GM19035 (cell line): Measurements from ENCODE around the gene DNAH5.
"Not testable (repeated sequence)": the region's sequence is repeated elsewhere in the genome, so short reads cannot be mapped to it uniquely, and the experiment has no call there.

Experiments
- ATAC-seq: cut with Tn5 transposase; IDR thresholded peaks from one replicate; pipeline ENCODE4 v1.9.1; 2021; ENCODE audit not compliant: unreplicated experiment

The DNAH5 gene

DNA sequence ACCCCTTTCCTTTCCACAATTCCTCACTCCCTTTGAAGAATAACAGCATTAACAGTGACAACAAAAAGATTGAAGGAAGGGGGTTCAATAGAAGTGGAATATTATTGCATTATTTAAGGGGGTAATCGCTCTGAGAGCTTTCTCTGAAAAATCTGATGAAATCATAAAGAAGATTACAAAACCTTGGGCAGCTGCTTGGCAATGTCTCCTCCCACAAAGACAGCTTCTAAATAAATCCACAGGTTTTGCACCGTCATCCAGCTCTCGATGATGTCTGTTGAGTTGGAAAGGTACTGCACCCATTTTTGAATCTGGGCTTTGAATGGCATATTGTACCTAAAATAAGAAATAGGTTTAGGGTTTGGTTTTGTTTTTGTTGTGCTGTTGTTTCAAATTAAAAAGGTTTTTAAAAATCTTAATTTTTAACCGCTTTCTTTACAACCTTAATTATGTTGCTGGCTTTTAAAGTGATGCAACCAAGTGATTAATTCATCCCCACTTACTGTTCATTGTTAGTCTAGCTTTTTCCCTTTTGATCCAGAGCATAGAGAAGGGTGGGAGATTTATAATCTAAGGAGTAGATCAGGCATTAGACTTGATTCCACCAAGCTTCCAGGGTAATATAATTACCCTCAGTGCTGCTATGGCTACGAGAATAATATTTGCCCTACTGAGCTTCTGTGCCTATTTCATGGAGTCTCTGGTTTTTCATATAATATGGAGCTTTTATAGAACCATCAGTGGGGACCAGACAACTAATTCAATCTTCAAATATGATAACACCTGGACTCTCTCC lies 85.0 kb downstream of the DNAH5 start:
- ATAC-seq, result no peak

DNA sequence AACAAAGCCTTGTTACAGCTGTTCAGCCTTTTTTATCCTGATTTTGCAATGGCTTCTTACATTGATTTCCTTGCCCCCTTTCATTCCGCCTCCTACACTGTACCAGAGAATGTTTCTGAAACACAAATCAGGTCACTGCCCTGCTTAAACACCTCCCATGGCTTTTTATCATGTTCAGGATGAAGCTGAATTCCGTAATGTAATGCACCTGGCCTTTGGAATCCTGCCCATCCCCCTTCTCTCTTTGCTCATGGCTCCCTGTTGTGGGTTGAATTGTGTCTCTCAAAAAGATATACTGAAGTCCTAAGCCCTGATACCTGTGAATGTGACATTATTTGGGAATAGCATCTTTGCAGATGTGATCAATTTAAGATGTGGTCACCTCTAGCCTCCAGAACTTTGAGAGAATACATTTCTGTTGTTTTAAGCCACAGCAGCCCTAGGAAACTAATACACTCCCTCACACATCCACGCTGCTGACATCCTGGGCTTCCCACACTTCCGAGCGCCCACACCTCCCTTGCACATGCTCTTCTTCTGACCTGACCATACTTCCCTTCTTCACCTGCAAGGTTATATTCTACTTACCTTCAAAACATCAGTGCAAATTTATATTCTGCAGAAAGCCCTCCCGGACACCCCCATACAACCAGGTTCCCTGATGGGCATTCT lies 101.2 kb downstream of the DNAH5 start:
- no peak for ATAC-seq

DNA sequence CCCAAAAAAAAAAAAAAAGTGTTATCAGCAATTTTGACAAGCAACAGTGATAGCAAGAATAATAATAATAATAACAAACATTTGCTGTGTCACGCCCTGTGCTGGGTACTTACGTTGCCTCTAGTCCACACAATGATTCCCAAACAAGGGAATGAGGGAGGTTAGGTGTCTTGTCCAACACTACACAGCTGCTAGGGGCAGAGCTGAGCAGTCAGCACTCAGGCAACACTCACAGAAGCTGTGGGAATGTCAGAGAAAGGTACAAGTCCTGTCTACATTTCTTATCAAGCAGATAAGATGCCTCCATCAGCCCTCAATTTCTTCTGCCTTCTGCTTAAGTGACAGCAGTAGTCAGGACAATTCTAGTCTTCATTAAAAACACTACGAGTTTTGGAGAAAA lies 111.0 kb downstream of the DNAH5 start:
- ATAC-seq, result no peak

DNA sequence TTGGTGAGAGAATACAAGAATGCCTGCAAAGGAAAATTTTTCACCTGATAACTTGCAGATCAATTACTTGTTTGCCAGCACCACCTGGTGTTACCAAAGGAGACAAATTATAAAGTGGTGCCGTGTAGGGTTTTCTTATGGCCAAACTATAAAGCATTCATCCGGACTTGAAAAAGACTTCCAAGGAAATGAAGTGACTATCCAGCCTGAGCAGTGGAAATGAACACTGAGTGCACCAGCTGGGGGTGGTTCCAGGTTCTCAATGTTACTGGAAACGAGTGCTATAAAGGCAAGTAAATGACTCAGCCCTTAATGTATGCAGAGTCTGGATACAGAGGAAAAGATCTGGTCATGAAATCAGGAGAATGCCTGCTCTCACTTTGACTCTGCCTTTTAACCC lies 113.1 kb downstream of the DNAH5 start:
- ATAC-seq, result no peak

DNA sequence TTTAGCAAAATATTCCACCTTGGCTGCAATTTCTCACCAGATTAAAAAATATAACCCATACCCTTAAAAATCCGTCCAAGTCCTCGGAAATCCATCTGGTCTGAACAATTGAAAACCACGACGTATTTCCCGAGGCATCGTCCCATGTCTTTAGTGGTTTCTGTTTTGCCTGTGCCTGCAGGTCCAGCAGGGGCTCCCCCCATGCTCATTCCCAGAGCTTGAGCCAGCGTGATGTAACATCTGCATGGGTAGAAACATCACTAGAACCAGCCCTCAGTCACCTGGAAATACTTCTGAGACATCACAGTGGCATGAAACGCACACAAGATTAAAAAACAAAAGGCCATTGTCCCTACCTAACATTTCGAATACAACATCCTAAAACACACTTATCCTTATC lies 114.0 kb downstream of the DNAH5 start:
- no peak for ATAC-seq

DNA sequence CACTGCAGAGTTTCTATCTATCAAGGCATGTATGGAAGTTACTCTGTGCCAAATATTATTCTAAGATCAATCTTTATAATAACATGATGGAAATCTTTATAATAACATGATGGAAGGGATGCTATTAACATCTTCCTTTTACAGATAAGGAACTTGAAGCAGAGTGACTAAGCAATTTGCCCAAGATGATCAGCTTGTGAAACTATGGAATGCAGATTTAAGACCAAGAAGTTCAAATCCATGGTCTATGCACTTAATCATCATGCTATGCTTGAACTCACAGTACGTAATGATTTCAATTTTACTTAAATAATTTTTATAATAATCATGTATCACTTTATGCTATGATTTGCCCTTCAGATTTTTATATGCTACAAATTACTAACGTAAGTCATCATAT lies 123.1 kb downstream of the DNAH5 start:
- no peak for ATAC-seq

DNA sequence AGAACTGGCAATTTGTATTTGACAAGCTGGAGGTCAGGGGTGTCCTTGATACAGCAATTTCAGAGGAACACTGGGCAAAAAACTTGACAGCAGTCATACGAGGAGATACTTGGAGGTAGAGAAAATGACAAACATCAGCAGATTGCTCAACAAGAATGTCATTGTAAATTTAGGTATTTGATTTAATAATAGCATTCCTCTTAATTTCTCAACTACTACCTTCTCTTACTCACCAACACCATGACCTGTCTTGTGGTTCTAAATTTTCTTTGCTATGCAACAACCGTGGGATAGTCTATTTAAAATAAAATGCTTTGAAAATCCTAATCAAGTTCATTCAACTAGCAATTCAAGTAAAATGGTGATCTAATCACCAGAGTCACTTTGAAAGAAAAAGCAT lies 128.4 kb downstream of the DNAH5 start:
- no peak for ATAC-seq

DNA sequence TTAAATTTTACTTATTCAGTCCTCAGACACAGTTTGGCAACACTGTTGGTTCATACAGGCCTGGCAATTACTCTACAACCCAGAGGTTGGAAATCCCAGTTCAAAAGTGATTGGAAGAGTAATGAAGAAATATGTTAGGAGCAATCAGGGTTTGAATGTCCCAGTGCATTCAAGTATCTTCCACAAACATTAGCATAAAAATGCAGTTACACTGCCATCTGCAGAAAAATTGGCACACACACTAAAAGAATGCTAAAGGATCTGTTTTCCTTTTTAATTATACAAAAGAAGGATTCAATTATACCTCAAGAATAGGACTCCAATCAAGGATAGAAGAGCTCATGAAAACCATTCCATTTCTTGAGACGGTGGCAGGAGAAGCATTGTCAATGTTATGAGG lies 130.2 kb downstream of the DNAH5 start:
- ATAC-seq, result no peak

DNA sequence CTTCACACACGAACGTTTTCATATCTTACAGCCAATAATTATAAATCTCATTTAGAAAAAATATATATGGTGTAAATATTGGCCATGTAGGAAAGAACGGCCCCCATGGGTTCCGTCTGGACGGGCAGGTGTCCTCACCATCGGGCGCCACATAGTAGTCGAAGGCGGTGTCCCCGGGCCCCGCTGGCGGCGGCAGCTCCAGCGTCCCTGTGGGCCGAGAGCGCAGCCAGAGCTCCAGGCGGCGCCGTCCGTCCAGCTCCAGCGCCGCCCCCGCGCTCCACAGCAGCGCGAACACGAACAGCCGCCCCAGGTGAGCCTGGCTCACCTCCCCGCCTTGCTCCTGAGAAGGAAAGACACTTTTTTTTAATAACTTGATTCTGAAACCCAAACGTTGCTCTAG lies 134.6 kb downstream of the DNAH5 start:
- no peak for ATAC-seq

DNA sequence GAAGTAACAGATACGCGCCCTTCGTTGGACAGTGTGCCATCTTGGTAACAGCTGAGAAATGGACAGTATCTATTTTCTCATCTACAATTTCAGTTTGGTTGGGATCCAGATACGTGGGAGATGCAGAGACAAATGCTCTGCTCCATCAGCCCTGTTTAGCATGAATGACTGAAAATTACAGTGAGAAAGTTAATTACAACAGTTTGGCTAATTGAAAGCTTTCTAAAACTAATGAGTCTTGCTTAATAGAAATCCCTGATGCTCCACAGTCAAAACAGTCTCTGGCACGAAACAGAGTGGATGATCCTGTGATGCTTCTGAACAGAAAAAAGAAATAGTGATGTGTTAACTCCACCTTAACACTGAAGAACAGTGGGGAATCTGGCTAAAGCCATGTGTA lies 140.2 kb downstream of the DNAH5 start:
- no peak for ATAC-seq

DNA sequence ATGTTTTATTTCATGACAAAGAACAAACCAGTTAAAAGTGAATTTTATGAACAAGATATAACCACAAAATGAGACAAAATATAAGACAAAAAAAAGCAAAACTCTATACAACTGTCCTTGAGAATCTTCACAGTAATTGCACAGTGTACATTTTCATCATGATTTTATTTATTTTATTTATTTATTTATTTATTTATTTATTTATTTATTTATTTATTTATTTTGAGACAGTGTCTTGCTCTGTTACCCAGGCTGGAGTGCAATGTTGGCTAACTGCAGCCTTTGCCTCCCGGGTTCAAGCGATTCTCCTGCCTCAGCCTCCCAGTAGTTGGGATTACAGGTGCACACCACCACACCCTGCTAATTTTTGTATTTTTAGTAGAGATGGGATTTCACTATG lies 145.9 kb downstream of the DNAH5 start:
- not testable (repeated sequence) for ATAC-seq

DNA sequence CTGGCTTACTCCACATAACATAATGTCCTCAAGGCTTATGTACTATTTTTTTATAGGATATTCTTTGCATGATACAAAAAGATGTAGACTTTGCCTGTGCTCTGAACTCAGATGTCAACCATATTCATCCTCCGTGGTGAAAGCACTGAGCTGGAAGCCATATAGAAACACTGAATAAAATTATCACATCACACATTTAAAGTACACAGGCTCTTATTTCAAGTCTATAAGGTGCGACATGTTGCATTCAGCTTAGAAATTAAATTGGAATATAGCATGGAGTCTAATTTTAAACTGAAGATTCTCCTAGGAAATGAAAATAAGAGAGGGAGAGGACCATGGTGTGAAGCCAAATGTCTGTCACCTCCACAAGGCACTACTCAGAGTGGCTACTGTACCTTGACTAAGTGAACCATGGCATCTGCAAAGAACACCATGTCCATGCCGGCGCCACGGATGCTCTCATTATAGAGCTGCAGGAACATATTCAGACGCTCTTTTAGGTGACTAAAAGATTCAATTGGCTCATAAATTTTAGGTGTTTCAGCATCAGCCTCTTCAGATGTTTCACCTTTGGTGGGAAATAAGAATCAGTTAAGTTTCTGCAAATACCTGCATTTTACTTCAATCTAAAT lies 158.6 kb downstream of the DNAH5 start:
- no peak for ATAC-seq

DNA sequence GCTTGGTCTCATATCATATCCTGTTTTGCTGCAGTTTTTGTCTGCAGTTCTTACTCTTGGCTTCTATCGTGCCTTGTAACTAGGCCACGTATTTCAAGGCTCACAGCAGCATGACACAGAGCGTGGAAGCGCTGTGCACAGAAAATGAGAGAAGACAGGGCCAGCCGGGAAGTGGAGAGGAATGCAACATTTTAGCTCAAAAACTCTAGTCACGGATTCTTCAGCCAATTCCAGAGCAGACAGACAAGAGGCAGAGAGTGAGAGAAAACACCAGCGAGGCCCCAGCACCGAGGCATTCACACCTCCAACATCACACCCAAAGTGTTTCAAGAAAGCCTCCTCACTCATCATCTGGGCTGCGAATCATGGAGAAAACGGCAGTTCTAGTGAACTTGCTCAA lies 160.8 kb downstream of the DNAH5 start:
- no peak for ATAC-seq

DNA sequence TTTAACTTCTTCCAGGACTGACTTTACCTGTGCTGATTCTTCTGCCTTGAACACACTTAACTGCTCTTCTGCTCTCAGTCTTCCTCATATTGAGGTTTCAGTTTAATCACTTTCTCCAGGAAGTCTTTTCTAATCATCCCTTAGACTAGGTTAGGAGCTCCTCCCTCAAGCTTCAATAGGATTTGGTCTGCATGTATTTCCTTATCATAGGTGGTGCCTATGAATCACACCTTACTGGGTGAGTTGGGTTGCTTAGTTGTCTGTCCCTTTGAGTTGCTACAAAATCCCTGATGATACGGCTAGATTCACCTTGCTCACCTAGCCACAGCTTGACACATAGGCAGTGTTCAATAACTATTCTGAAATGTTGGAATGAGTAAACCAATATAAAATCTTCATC lies 164.4 kb downstream of the DNAH5 start:
- ATAC-seq, result no peak

DNA sequence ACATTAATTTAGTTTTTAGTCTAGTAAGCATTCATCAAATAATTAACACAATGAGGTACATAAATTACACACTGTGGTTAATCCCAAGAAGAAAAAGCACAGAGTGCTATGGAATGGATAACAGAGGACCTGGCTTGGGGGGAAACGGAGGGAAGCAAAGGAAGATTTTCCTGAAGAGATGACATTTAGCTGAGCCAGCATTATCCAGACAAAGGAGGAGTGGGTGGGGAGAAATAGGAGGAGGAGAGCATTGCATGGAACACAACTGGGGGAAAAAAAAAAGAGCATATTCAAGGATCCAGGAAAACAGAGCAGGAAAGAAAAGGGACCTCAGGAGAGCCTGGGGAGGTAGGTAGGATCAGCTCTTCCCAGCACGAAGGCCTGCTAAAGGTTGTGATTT lies 170.8 kb downstream of the DNAH5 start:
- no peak for ATAC-seq

DNA sequence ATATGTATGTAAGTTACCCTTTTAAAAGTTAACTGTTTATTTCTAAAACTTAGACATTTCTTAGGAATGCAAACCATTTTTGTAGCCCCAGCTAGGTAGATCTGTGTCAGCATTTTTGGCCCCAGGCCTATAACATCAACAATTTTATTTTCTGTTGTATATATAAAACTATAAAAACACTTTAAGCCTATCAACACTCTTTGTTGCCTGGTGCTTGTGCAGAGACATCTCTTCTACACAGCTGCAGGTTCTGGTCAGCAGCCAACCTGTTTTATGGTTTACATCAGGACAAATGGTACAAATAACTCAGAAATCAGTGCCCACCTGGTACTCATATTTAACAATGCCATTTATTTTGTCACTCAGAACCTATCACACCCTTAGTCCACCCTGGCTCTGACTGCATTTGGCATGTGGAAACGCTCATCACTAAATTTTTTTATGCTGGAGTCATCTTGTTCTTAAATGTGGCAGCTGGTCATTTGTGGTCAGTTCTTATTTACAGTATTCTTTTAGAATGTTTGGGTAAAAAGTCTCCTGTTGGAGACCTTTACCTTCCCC lies 173.4 kb downstream of the DNAH5 start:
- ATAC-seq, result no peak

DNA sequence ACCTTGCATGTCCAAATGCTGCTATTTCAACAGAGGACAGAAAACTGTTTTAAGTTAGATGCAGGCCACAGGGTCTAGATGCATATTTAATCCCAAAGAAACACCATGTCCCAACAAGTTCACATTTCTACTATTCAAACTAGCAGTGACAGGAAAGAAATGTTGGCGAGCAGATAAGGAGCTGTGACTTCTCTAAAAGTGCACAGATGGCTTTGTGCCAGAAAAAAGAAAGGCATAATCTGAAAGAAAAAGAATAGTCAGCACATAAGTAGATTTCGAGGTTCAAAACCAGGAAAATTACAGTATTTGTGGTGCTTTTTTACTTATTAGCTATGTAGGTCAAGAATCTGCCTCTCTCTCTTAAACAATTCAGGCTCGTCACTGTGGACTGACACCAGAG lies 178.3 kb downstream of the DNAH5 start:
- ATAC-seq, result no peak

DNA sequence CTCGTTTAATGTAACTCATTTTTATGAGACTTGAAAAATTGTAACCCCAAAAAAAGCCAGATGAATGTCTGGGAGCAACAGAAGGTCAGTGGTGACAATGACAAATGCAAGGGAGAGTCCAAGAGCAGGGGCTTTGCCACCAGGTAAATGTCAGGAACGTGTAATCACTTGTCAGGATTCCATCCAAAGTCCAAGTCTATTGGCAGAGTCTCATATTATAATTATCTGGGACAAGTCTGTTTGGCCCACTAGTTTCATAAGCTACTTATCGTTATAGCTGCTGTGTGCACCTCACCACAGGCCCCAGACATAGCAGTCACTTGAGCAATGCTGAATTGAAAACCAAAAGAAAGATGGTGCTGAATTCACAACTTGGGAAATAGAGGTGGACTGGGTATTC lies 180.8 kb downstream of the DNAH5 start:
- ATAC-seq, result no peak

DNA sequence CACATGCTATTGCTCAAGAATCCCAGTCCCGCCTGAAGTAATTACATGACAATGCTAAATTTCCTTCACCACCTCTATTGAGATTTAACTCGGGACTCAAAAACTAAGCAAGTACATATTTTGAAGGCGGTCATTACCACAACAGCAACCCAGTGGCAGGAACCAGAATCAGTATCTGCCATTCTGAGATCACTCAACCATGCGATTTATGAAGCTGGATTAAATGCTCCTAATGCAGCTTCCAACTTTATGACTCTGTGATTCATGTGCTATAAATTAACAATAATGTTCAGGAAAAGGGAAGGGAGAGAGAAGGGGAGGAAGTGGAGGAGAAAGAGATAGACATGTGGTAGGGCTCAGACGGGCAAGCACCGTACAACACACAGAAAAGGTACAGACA lies 194.7 kb downstream of the DNAH5 start:
- no peak for ATAC-seq

DNA sequence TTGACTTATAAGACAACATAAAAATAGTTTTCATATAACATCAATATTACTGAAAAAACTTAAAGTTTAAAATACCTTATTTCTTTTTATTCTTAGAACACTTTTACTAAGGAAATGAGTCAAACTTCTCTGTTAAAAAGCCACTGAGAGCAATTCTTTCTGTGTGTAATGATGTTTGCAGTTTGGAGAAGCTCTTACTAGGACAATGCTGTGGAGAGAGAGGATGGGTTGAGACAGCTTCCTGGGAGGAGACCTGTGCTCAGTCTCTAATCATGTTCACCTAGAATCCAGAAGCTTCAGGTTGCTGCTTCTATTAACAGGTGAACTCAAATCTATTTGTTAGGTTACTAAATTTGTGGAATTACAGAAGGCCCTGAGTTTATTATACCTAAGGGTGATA lies 198.5 kb downstream of the DNAH5 start:
- no peak for ATAC-seq

DNA sequence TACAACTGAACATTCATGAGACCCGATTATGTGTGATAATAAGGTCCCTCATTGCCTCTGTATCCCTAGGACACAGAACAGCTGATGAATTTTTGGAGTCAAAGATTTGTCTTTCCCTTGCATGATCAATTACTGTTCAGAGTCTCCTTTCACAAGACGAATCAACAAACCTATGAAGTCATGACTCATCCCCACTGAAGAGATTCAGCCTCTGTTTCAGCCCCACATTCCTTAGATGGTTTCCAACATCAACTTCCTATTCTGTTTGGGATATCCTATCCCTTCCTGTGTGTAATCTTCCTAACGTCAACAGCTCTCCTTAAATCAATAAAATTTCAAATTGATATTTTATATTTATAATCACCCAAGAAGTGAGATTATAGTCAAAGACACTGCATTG lies 199.0 kb downstream of the DNAH5 start:
- ATAC-seq, result no peak

DNA sequence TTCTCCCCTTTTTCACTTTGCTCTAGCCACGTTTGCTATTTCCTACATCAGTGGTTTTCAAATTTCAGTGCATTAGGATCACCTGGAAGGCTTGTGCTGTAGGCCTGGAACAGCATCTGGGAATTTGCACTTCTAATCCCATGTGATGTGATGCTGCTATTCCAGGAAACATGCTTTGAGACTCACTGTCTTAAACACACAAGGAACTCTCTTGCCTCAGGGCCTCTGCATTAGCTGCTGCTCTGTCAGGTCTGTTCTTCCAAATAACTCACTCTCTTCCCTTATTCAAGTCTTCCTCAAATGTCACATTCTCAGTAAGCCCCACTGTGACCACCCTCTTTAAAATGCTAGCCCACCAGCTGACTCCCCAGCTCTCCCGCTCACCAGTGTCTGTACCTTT lies 204.0 kb downstream of the DNAH5 start:
- ATAC-seq, result no peak
